CMK (cell line): ENCODE measurements around the gene MIS18A.

ENCODE experiments used
- DNase-seq: peaks from one replicate; pipeline ENCODE4 v3.0.0-alpha.2; 2010; ENCODE audit warnings: low read depth

MIS18A gene

GRCh38 chr21:32252136-32252535 is 26.7 kb downstream of the MIS18A start:
- DNase-seq = no peak

GRCh38 chr21:32249511-32250280 is 29.2 kb downstream of the MIS18A start:
- no peak for DNase-seq

DNA sequence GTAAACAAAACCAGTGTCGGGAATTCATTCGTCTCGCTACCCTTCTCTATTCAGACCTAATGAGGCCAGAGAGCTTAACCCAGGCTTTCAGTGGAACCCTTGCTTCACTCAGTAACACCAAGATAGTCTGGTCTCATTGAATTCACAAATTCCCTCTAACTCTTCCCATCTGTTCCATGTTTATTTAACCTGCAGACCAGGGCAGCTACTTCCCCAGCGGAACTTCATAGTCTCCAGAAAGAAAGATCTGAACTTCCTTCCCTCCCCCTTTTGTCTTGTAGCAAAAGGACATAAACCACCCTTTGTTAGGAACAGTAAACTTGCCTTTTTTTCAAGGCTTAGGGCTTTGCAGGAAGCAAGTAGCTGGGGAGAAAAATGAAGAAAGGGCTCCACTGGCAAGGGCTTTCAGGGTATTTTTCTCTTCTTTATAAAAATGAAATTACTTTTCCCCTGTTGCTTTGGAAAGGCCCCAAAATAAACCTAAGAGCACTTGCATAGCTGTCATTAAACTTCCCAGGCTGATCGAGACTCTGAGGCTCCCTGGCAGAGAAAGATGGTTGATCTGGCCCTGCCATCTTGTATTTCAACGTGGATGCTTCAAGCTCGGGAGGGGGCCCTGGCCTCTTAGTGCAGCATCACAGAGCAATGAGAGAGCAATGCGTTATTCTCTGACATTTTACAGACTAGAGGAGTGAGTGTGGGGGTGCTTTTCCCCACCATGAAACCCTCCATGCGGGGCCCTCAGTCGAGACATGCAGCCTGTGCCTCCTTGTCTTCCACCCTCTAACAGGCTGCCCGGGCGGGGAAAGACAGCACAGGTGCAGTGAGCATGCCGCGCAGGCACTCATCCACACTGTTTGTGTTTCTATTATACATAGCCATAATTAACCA is 30.0 kb downstream of the MIS18A start:
- no peak for DNase-seq

- DNase-seq = no peak
These were observed 32.2 kb downstream of the MIS18A start for GRCh38 chr21:32246571-32247140.

GRCh38 chr21:32245971-32246370 is 32.9 kb downstream of the MIS18A start:
- no peak for DNase-seq

DNA sequence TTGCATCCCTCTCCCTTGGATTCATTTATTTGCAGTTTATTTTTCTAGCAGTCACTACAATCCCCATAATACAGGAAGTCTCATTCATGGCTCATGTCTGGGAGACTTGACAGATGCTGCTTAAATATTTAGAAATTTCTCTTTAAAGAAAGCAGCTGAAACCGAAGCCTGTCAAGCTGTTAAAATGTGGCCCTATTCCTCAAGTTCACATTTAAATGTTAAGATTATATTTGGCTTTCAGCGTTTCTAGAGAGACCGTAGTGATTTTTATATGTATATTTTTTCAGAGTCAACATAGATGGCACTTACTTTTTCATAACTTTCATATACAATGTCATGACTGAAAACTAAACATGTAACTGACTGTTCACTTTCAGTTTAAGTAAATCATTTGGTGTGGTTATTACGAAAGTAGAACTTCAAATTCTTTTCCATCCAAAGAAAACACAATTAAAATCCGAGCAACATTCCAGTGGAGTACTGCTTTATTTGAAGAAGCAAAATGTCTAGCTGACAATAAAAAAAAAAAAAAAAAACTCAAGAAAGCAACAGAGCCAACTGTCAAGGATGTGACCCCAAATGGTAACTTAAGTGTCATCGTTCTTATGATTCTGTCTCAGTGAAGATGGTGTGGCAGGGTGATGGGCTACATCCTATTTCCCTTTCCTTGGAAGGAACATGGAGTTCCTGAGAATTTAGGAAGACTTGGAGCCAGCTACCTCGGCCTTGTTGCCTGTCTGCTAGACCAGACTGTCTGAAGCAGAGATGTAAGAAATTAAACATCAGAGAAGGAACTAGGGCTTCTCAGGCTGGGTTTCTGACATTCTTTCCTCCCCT is 37.8 kb downstream of the MIS18A start:
- DNase-seq = no peak

DNA sequence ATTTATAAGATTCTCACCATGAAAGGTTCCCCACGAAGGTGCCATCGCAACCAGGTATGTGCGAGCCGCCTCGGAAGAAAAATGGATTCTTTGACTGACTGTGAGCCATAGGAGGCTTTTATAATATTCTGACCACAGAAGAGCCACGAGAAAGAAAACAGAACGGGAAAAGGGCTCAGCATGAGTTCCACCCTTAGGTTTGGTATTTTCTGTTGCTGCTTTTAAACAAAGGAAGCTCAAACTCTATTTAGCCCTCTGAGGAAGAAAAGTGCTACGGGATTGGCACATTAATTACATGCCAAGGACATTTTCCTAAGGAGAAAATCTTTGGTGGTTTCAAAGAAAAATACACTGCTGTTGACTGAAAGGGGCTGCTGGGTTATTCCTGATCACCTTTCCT is 39.3 kb downstream of the MIS18A start:
- DNase-seq = no peak

- no peak for DNase-seq
These were observed 40.8 kb downstream of the MIS18A start for GRCh38 chr21:32238063-32238462.

DNA sequence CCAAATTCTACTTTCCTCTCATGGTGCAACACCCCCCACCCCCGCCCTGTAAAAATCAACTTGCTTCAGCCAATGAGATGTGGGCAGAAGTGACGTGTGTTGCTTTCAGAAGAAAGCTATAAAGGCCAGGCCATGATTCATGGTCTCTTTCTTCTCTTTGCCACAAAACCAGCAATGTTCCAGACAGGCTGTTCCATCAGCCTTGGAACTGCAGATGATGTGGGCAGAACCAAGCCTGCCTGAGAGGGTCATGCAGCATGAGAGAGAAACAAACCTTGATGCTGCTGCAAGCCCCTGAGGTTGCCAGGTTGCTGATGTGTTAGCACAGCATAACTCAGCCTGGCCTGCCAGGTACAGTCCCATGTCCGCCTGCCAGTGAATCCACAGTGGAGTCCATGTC is 41.8 kb downstream of the MIS18A start:
- no peak for DNase-seq

DNA sequence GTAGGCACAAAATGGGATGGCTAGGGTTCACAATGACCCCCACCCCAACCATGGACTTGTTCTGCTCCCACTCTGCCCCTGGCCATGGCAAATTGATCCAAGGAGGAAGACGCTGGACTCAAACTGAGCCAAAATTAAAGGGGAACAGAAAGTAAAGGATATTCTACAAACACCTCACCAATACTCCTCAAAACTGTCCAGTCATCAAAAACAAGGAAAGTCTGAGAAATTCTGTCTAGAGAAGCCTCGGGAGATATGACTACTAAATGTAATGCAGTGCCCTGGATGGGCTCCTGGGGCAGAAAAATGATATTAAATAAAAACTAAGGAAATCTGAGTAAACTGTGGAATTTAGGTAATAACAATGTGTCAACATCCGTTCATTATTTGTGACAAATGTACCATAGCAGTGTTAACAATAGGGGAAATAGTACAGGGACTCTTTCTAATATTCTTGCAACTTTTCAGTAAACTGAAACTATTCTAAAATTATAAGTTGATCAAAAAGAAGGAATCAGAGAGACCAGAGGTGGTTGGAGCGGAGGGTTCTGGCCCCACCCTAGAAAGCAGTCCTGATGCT is 45.0 kb downstream of the MIS18A start:
- no peak for DNase-seq

DNA sequence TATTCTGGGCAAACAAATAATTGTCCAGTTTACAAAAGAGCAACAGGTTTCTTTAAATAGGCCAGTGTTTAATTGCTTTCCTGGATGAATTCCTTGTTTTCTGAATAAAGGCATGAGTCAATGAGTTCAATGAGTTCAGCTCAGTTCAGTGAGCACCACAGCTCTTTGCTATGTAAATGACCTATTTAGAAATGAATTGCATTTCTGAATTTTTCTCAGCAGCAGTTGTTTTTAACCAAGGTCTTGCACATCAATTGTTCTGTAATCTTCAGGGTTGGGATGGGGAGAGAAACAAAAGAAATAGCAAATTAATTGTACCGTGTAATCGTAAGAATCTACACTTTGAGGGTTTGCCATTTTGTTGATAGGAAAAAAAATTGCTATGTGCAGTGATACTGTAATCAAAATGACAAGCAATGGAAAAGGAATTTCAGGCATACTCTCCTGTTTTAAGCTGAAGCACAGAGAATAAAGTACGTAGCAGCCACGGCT is 45.7 kb downstream of the MIS18A start:
- DNase-seq = no peak

GRCh38 chr21:32226444-32226843 is 52.4 kb downstream of the MIS18A start:
- no peak for DNase-seq
